Panc1 (cell line): Measurements from ENCODE around the gene PIWIL1. TPM values are rescaled to one million over a fixed set of nuclear protein-coding genes. Genes with fewer than 3 reads are reported as not detected.

Experiments
- ATAC-seq: fragments of 200-7000 bp; cut with Tn5 transposase; 2 replicates; pipeline ENCODE4 v1.9.1; 2020; ENCODE audit warnings: mild to moderate bottlenecking, moderate library complexity
- BruUV-seq: library from RNA; stranded (reverse); fragments of 400-500 nt; replicated peaks from 2 replicates; lab custom pipeline; 2021; lab: Mats Ljungman, UMichigan
- CTCF ChIA-PET: fragments of 300-600 bp; sonication (Branson Sonifier 250); formaldehyde crosslinking; loops from one replicate; lab custom pipeline; 2022; ENCODE audit warnings: antibody characterized with exemption; lab: Charles Lee
- POLR2A ChIA-PET: fragments of 300-600 bp; sonication (Branson Sonifier 250); formaldehyde crosslinking; loops from one replicate; lab custom pipeline; 2022; ENCODE audit warnings: antibody characterized with exemption; lab: Charles Lee
- DNase-seq: peaks from one replicate; pipeline ENCODE4 v3.0.0-alpha.2; 2010; ENCODE audit warnings: low read depth, low spot score
- H3K27ac ChIP-seq: 2 replicates; pipeline ENCODE4 v1.5.1; 2011; ENCODE audit warnings: mild to moderate bottlenecking, low read length, inconsistent platforms
- H3K27me3 ChIP-seq: fragments of 200-500 bp; sonication (Bioruptor generic); 2 replicates; pipeline ENCODE4 v1.6.0; 2014; ENCODE audit warnings: low read length, inconsistent platforms; ENCODE audit not compliant: control insufficient read depth, insufficient read depth
- H3K36me3 ChIP-seq: fragments of 200-500 bp; sonication (Bioruptor generic); 2 replicates; pipeline ENCODE4 v1.5.1; 2014; ENCODE audit warnings: inconsistent platforms, mild to moderate bottlenecking, low read length, moderate library complexity; ENCODE audit not compliant: control insufficient read depth, insufficient read depth
- H3K4me1 ChIP-seq: 2 replicates; pipeline ENCODE4 v1.5.1; 2011; ENCODE audit warnings: inconsistent platforms, mild to moderate bottlenecking, low read length, moderate library complexity; ENCODE audit not compliant: control insufficient read depth, insufficient read depth
- H3K4me3 ChIP-seq, 2 experiments: 2 replicates each; pipeline ENCODE4 v1.5.1; 2011 to 2012; ENCODE audit warnings: low read depth in 2 of 2, low read length in 2 of 2, mild to moderate bottlenecking in 2 of 2, inconsistent platforms in 1 of 2, moderate library complexity in 1 of 2
- H3K9me3 ChIP-seq: fragments of 200-500 bp; sonication (Bioruptor generic); 2 replicates; pipeline ENCODE4 v1.5.1; 2014; ENCODE audit warnings: low read depth, mild to moderate bottlenecking, inconsistent platforms, low read length, moderate library complexity; ENCODE audit not compliant: control insufficient read depth, insufficient read depth
- POLR2AphosphoS5 ChIP-seq: IDR thresholded peaks from 2 replicates; pipeline ENCODE4 v1.6.1; 2012; ENCODE audit warnings: mild to moderate bottlenecking, low read depth, low read length, moderate library complexity
- SIN3A ChIP-seq: IDR thresholded peaks from 2 replicates; pipeline ENCODE4 v1.6.1; 2012; ENCODE audit warnings: low read depth, mild to moderate bottlenecking, low read length, moderate library complexity, borderline replicate concordance; ENCODE audit not compliant: insufficient read depth
- TCF7L2 ChIP-seq: IDR thresholded peaks from 2 replicates; pipeline ENCODE4 v1.6.1; 2011; ENCODE audit warnings: mild to moderate bottlenecking, low read depth, low read length, inconsistent platforms
- in situ Hi-C: cut with HindIII; loops from 2 replicates; pipeline ENCODE4 v1.10.0; 2016; ENCODE audit warnings: low sequenced_read_pairs, low pct_unique_long_range_greater_than_20kb
- intact Hi-C: fragments of 100-400 bp; cut with micrococcal nuclease; formaldehyde crosslinking; loops from one replicate; pipeline ENCODE4 v1.10.0; 2022; ENCODE audit not compliant: unreplicated experiment
- total RNA-seq: library from RNA; stranded (reverse); gene quantifications from one replicate; pipeline ENCODE4 v1.2.1, GENCODE V29; 2021; ENCODE audit not compliant: unreplicated experiment
- TF ChIP-seq, protein P1 (sequence below): fragments of 450-650 bp; IDR thresholded peaks from 2 replicates; pipeline ENCODE4 v1.5.1; 2017; ENCODE audit warnings: mild to moderate bottlenecking
- TF ChIP-seq, protein P2 (sequence below), 2 experiments: IDR thresholded peaks; 2 replicates each; pipeline ENCODE4 v1.6.1; 2011 to 2012; ENCODE audit warnings: low read depth in 2 of 2, control low read depth in 1 of 2, low read length in 1 of 2, mild to moderate bottlenecking in 1 of 2, moderate library complexity in 1 of 2; ENCODE audit not compliant: insufficient read depth in 1 of 2

Gene PIWIL1
- total RNA-seq, 1 experiment from 2014 or later = not detected

DNA sequence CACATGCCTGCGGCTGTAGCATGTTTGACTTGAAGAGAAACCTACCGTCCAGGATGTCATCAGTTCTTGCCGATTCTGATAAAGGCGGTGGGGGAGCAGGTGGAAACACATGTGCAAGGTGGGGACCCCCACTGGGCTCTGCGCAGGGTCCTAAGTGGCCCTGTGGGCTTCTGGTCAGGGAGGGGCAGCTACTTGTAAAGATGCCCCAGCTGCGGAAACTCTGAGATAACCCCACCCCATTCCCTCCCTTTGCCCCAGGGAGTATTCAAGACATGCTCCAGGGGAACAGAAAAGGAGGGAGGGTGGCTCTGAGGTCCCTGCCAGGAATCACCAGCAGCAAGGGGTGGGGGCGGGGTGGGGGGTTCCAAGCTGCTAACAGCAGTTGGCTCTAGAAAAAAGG lies 67.6 kb downstream of the PIWIL1 start:
- ATAC-seq = no peak
- POLR2A ChIA-PET = no interaction called here
- Histone ChIP-seq H3K27me3 (no peaks in the 10 kb centered on the region; the same call in 1 of the 2 replicates), H3K4me1 (no peaks in the 10 kb centered on the region), H3K27ac (no peak overlapping the region), H3K36me3 (no peaks in the 10 kb centered on the region), H3K4me3 (no peak overlapping the region), H3K9me3 (no peaks in the 10 kb centered on the region)
- intact Hi-C loops = no loop called here
- no peak for DNase-seq
- TF ChIP-seq, protein P1, sequence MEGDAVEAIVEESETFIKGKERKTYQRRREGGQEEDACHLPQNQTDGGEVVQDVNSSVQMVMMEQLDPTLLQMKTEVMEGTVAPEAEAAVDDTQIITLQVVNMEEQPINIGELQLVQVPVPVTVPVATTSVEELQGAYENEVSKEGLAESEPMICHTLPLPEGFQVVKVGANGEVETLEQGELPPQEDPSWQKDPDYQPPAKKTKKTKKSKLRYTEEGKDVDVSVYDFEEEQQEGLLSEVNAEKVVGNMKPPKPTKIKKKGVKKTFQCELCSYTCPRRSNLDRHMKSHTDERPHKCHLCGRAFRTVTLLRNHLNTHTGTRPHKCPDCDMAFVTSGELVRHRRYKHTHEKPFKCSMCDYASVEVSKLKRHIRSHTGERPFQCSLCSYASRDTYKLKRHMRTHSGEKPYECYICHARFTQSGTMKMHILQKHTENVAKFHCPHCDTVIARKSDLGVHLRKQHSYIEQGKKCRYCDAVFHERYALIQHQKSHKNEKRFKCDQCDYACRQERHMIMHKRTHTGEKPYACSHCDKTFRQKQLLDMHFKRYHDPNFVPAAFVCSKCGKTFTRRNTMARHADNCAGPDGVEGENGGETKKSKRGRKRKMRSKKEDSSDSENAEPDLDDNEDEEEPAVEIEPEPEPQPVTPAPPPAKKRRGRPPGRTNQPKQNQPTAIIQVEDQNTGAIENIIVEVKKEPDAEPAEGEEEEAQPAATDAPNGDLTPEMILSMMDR = no peak
- TF ChIP-seq TCF7L2 (no peak), SIN3A (no peak), POLR2AphosphoS5 (no peak)
- TF ChIP-seq, protein P2, sequence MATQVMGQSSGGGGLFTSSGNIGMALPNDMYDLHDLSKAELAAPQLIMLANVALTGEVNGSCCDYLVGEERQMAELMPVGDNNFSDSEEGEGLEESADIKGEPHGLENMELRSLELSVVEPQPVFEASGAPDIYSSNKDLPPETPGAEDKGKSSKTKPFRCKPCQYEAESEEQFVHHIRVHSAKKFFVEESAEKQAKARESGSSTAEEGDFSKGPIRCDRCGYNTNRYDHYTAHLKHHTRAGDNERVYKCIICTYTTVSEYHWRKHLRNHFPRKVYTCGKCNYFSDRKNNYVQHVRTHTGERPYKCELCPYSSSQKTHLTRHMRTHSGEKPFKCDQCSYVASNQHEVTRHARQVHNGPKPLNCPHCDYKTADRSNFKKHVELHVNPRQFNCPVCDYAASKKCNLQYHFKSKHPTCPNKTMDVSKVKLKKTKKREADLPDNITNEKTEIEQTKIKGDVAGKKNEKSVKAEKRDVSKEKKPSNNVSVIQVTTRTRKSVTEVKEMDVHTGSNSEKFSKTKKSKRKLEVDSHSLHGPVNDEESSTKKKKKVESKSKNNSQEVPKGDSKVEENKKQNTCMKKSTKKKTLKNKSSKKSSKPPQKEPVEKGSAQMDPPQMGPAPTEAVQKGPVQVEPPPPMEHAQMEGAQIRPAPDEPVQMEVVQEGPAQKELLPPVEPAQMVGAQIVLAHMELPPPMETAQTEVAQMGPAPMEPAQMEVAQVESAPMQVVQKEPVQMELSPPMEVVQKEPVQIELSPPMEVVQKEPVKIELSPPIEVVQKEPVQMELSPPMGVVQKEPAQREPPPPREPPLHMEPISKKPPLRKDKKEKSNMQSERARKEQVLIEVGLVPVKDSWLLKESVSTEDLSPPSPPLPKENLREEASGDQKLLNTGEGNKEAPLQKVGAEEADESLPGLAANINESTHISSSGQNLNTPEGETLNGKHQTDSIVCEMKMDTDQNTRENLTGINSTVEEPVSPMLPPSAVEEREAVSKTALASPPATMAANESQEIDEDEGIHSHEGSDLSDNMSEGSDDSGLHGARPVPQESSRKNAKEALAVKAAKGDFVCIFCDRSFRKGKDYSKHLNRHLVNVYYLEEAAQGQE (IDR thresholded peaks at IDR 0.05; ENCODE audit: insufficient read depth in 1 of 2, low read depth in 2 of 2, low read length in 1 of 2) = no peak
- CTCF ChIA-PET = no interaction called here
- in situ Hi-C loops = no loop called here
- no TSS peak for BruUV-seq

DNA sequence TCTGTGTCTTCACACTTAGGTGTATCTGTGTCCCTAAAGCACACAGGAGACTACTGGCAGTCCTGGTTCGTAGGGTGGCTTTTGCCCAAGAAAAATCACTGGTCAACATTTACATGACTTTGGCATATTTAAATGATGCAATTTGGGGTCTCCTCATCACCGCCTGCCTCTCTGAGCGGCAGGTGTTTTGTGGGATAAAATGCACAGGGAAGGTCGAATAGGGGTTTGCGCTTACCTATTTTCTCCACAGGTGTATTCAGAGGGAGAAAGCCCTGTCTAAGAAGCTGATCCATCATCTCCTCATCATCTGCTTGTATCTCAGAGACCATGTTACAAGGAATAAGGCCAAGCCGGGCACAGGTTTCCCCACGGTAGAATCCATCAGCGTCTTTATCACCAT lies 74.7 kb downstream of the PIWIL1 start:
- CTCF ChIA-PET = interaction anchor here (0.7 kb wide), 1 partner anchor 285 kb away, joined by 4 read pairs; no protein-coding TSS in a partner anchor
- no TSS peak for BruUV-seq

More for the DNA sequence above, 74.7 kb downstream of the PIWIL1 start:
- POLR2A ChIA-PET = no interaction called here
- no peak for DNase-seq
- Histone ChIP-seq H3K36me3 (no peaks in the 10 kb centered on the region), H3K9me3 (no peaks in the 10 kb centered on the region), H3K4me3 (no peak overlapping the region), H3K4me1 (no peaks in the 10 kb centered on the region), H3K27me3 (peaks cover 5% of the 10 kb centered on the region; the same call in 1 of the 2 replicates), H3K27ac (no peak overlapping the region)
- TF ChIP-seq POLR2AphosphoS5 (no peak), SIN3A (no peak), TCF7L2 (no peak)
- TF ChIP-seq, protein P2 (IDR thresholded peaks at IDR 0.05; ENCODE audit: insufficient read depth in 1 of 2, low read depth in 2 of 2, low read length in 1 of 2) = no peak
- TF ChIP-seq, protein P1 = no peak
- intact Hi-C loops (no loop called here), in situ Hi-C loops (no loop called here)
- ATAC-seq = no peak
